HG03575 (cell line): ENCODE measurements around the gene RUFY2.
A peak's percentile ranks its signal among the peaks of the same experiment; 100 is the strongest.
"Not testable (repeated sequence)": the region's sequence is repeated elsewhere in the genome, so short reads cannot be mapped to it uniquely, and the experiment has no call there.

Source experiments
- ATAC-seq: cut with Tn5 transposase; IDR thresholded peaks from one replicate; pipeline ENCODE4 v1.9.1; 2021; ENCODE audit not compliant: unreplicated experiment, insufficient number of reproducible peaks, low FRiP score; ENCODE audit errors: extremely low read depth

RUFY2 gene

GRCh38 chr10:68331455-68332258 is 75.4 kb downstream of the RUFY2 start, which contains the start of gene HNRNPH3:
TSS of gene HNRNPH3 (plus strand) at chr10:68332064. CDS start at chr10:68337222, 5,158 bp downstream.
- ATAC-seq, result peak; percentile 73

GRCh38 chr10:68330852-68331454 is 76.1 kb downstream of the RUFY2 start:
- ATAC-seq, result no peak

GRCh38 chr10:68329506-68329861 is 77.6 kb downstream of the RUFY2 start:
- ATAC-seq, result no peak

- no peak for ATAC-seq
Observed at GRCh38 chr10:68327889-68328786, 78.9 kb downstream of the RUFY2 start.

GRCh38 chr10:68324396-68324795 is 82.7 kb downstream of the RUFY2 start:
- not testable (repeated sequence) for ATAC-seq

GRCh38 chr10:68318331-68319059 is 88.6 kb downstream of the RUFY2 start:
- ATAC-seq, result no peak

GRCh38 chr10:68315582-68315981 is 91.5 kb downstream of the RUFY2 start:
- ATAC-seq, result no peak

GRCh38 chr10:68314930-68315329 is 92.1 kb downstream of the RUFY2 start:
- ATAC-seq, result not testable (repeated sequence)

- ATAC-seq, result no peak
Observed at GRCh38 chr10:68310531-68310930, 96.5 kb downstream of the RUFY2 start.

GRCh38 chr10:68305854-68306253 is 101.2 kb downstream of the RUFY2 start:
- ATAC-seq, result no peak

GRCh38 chr10:68303849-68304412 is 103.1 kb downstream of the RUFY2 start:
- ATAC-seq, result no peak

- no peak for ATAC-seq
Observed at GRCh38 chr10:68302871-68303270, 104.2 kb downstream of the RUFY2 start.

GRCh38 chr10:68302503-68302823 is 104.6 kb downstream of the RUFY2 start:
- ATAC-seq, result no peak

- ATAC-seq, result no peak
Observed at GRCh38 chr10:68301790-68302502, 105.1 kb downstream of the RUFY2 start.

- no peak for ATAC-seq
Observed at GRCh38 chr10:68301301-68301700, 105.8 kb downstream of the RUFY2 start.

- ATAC-seq, result no peak
Observed at GRCh38 chr10:68296843-68297663, 110.0 kb downstream of the RUFY2 start.
